GM10847 (cell line): ENCODE data around the gene TTC17.

Experiments used
- POLR2A ChIP-seq: IDR thresholded peaks from 2 replicates; pipeline ENCODE4 v1.6.1; 2011; ENCODE audit not compliant: insufficient read length; ENCODE audit errors: extremely low read depth

Gene TTC17

DNA sequence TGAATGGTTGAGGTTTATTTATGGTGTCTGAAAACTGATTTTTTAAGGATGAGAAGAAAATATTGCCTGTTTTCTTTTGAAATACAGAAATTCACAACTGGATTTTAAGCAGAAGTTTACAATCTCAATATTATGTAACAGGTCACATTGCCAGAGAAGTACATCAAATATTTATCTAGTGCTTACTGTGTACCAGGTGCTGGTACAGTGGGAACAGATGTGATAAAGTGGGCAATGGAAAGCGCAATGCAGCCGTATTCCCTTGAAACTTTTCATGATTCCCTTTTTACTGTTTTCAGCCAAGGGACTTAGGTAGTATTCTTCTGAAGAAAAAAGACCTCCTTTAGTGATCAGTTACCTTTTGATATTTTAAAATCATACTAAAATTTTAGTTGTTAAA, 49.6 kb downstream of the TTC17 start:
- TF ChIP-seq POLR2A = no peak

DNA sequence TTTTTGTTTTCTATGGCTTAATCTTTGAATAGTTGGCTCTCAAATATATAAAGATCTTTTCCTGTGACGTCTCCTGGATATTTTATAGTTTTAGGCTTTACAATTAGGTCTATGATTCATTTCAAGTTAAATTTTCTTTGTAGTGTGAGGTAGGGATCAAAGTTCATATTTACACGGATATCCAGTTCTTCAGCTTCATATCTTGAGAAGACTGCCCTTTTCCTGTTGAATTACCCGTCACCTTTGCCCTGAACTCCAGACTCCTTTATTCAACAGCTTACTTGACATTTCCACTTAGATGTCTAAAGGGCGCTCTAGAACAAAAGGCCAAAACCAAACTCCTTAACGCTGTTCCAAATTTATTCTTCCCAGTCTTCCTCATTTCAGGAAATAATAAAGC, 51.7 kb downstream of the TTC17 start:
- no peak for TF ChIP-seq POLR2A

DNA sequence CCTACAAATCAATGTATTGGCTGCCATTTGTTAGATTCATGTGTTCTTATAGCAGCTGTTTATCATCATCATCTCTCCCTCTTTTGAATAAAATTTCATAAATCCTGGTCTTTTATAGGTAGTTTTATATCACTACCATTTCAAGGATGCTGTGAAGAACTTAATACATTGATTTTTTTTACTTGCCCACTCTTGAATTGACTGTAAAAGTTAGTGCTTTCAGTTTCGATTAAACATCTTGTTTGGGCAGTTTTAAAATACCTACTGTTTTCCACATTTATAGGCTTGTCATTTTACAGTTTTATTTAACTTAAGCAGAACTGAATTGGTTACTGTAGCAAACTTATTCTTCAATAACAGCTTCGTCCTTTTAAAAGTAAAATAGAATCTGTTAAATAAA, 59.5 kb downstream of the TTC17 start:
- TF ChIP-seq POLR2A = no peak

DNA sequence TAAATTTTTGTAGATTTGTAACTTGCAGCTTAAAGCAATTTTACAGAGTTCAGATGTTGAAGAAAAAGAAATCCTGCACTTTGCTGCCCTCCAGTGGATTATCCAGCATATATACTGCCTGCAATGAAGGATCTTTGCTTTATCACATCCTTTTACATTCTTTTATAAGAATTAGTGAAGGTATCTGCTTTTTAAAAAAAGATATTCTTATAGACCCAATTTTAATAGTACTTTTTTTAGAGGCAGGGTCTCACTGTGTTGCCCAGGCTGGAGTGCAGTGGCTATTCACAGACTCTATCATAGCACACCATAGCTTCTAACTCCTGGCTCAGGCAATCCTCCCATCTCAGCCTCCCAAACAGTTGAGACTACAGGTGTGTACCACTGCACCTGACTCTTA, 60.7 kb downstream of the TTC17 start:
- TF ChIP-seq POLR2A = no peak

DNA sequence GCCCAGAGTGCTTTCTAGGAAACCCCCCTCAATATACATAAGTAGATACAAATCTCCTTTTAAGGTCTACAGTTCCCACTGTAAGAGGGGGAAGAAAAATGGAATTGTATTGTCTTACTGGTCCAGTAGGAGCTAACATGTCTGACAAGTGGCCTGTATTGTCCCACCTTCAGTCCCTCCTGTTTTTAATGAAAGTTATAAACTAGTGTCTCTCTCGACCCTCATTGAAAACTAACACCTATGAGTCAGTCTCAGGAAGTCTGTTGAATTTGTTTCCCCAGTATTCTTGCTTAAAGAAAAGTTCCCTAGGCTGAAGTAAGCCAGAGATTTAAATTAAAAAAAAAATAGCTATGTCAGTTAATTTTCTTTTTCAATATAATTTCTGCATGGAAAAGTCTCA, 69.3 kb downstream of the TTC17 start:
- TF ChIP-seq POLR2A = no peak

DNA sequence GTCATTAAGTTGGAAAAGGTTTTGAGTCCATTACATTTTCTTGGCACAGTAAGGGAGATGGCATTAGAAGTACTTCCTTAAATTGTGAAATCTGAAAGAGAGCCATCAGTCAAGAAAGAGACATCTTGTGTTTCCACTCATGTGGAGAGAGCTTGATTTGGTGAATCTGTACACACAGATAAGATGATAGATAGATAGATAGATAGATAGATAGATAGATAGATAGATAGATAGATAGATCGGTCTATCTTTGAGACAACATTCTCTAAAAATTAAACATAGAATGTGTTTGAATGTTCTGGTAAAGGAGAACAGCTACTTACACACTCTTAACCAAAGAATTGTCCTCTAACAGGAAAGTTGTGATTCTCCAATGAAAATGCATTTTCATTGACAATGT, 76.2 kb downstream of the TTC17 start:
- TF ChIP-seq POLR2A = no peak

DNA sequence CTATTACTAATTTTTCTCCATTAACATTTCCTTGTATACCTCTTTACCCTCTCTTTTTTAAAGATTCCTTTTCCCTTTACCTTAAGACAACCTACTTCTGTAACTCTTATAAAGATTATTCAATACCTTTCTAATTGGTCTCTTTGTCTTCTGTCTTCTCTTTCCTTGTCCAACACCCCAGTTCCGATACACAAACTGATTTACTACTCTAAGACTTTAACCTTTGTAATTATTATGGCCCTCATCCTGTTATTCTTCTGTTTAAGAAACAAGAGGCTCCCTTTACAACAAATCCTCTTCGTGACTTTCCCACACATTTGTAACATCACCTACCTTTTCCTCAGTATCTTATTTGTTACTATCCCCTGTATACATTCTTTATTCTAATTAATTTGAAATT, 81.8 kb downstream of the TTC17 start:
- no peak for TF ChIP-seq POLR2A

DNA sequence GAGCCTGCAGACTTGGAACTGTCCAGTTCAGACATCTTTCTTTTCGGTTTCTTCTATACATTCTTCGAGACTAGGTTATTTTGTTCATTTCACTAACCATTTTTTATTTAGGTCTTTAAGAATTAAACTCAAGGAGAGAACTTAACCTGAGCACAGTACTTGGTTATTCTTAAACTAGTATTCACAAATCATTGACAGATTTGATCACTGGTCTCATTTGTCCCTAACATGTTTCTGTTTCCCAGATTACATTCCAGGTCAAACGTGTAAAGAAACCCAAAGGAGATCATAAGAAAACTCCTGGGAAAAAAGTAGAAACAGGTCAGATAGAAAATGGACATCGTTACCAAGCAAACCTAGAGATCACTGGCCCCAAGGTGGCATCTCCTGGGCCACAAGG, 85.1 kb downstream of the TTC17 start:
- no peak for TF ChIP-seq POLR2A

DNA sequence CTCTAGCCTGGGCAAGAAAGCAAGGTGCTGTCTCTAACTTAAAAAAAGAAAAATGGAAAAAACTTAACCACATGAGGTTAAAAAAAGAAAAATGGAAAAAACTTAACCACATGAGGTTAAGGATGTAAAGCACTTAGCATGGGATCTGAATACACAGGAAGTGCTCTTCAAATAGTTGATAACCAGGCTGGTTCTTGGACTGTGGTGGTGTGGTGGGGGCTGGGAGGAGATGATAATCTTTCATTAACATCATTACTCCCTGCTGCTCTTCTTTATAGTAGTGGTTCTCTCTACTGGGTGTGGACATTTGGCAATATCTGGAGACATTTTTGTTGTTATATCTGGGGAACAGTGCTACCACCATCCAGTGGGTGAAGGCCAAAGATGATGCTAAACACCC, 88.4 kb downstream of the TTC17 start:
- no peak for TF ChIP-seq POLR2A

DNA sequence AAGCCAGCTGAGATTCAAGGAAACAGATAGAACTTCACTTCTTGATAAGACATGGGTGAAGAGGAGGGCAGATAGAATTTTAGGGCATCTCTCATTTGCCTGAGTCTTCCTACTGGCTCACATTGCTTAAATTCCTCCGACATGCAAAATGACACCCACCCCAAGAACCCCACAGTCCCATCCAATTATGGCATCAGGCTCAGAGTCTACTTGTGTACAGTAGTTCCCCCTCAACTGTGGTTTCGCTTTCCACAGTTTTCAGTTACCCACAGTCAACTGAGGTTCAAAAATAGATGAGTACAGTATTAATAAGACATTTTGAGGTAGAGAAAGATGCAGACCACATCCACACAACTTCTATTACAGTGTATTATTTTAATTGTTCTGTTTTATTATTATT, 99.8 kb downstream of the TTC17 start:
- no peak for TF ChIP-seq POLR2A

DNA sequence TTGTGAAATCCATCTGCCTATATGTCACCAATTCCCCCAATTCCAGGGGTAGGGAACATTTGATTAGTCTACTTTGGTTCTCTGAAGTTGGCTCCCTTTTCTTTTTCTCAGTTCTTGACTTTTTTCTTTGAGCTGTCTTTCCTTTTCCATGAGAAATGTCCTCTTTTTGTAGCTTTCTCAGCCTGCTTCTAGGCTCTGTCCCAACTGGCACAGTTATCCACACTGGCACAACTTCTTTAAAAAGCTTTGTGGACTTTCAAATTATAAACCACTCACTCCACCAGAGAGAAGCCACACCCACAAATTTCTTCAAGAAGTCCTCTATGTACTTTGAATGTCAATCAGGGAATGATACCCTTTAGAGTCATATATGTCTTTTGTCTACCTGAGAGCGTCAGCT, 100.5 kb downstream of the TTC17 start:
- TF ChIP-seq POLR2A = no peak

DNA sequence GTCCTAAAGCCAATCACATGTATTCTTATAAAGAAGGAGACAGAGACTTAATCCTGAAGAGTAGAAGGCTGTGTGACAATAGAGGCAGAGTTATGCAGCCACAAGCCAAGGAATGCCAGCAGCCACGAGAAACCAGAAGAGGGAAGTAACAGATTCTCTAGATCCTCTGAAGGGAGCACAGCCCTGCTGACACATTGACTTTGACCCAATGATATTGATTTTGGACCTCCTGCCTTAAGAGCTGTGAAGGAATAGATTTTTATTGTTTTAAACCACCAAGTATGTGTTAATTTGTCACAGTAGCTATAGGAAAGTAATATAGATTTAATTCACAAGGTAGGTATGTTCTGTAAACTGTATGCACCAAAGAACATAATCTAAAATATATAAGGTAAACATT, 103.6 kb downstream of the TTC17 start:
- TF ChIP-seq POLR2A = no peak

DNA sequence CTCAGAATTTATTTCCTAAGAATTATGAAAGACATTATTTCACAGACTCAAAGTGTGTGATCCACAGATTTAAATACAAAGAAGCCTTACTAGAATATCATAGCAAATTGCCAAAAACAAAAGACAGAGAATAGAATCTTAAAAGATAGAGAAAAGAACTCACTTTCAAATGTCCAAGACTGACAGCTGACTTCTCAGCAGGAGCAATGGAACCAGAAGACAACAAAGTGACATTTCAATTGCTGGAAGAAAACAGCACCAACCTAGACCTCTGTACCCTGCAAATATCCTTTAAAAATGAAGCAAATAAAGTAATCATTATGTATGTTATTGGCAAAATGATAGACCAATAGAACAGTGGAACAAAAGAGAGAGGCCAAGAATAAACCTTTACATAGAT, 109.2 kb downstream of the TTC17 start:
- no peak for TF ChIP-seq POLR2A

DNA sequence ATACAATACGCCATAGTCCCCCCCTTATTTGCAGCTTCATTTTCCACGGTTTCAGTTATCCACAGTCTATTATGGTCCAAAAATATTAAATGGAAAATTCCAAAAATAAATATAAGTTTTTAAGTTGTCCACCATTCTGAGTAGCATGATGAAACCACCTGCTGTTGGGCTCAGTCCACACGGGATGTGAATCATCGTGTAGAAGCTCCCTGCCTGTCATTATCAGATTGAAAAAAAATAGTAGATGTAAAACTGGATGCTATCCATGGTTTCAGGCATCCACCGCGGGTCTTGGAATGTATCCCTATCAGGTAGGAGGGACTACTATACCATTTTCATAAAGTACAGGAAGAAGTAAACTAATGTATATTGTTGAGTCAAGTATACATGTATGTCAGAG, 127.4 kb downstream of the TTC17 start:
- no peak for TF ChIP-seq POLR2A

DNA sequence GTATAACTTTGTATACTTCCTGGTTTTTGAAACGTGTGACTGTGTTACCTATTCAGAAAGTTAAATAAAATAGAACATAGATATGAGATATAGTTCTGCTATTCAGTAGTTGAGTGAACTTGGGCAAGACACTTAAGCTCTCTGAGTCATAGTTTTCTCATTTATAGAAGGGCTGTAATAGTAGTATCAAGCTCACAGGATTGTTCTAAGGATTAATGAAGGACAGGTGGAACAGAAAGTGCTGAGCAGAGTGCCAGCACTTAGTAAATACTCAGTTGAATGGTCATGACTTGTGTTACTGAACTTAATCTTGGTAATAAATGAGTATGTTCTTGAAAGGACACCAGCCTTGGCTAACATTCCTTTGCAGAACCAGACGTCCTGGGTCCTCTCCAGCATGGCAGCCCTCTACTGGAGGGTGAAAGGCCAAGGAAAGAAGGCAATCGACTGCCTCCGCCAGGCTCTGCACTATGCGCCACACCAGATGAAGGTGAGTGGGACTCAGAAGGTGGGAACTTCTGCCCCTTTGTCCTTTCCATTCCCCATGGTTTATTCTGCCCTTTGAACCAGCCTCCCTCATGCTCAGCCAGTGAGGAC, 131.2 kb downstream of the TTC17 start:
- TF ChIP-seq POLR2A = no peak

DNA sequence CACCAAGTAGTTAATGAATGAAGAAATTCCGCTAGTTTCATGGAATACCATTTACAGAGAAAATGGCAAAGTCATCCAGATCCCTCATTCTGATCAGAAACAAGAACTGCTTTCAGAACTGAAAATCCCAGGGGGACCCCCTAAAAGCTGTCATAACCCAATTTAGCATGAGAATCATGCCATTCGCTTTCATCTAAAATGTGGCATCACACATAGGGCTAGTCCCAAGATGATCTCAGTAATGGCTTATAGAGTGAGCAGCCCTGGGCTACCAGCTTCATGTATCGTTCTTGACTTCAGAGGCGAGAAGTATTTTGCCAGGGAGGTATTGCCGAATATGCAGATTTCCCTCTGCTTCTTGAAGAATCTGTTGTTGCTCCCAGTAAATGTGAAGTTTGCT, 134.0 kb downstream of the TTC17 start:
- TF ChIP-seq POLR2A = no peak

DNA sequence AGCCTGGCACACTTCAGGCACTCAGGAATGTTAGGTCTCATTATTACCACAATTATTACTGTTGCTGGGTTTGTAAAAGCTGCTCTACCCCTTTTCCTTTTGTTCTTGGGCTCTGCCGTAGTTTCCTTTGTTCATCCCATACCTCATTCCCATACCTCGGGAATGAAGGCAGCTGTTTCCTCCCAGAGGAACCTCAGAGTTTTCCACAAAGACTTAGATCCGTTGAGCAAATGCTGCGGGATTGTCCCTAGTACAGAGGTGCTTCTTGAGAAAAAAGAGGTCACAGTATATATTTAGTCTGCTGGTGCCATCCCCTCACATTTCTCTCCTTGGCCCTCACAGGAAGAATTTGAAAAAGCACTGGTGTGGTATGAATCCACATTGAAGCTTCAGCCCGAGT, 134.7 kb downstream of the TTC17 start:
- no peak for TF ChIP-seq POLR2A

DNA sequence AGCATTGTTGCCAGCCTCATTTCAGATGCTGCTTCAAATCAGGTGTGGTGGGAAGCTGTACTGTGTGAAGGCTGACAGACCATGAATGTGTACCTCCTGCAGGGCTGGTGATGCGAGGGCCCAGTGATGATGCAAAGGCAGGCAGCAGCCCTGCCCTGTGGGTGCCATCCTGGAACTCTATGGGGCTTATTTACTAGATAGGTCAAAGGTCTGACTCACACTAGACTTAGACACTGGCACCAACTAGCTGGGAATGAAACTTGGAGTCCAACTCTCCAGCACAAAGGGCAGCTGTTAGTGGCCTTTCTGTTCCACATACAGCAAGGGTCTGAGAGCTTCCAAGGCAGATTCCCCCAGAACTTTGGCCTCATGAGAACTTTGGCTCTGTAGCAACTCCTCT, 138.4 kb downstream of the TTC17 start:
- no peak for TF ChIP-seq POLR2A
